Spleen (tissue), 11 donors: ENCODE results near the gene ABCA7. TPM values are rescaled to one million over a fixed set of nuclear protein-coding genes. Genes with fewer than 3 reads are reported as not detected.

ENCODE experiments used
- DNase-seq: peaks from one replicate; pipeline ENCODE4 v3.0.0-alpha.2; 2020
- H3K27ac ChIP-seq, 8 donors: fragments of 200-600 bp; sonication (generic) in 7 of 8; 1 replicate in 4 of 8; 2 replicates in 4 of 8; pipeline versions ENCODE4 v1.5.0 to v1.8.0; 2016 to 2021; ENCODE audit warnings: inconsistent platforms in 4 of 8, mild to moderate bottlenecking in 4 of 8, moderate library complexity in 1 of 8
- H3K27me3 ChIP-seq, 7 donors: fragments of 200-600 bp; sonication (generic) in 6 of 7; replicated peaks in 1 of 7; 1 replicate in 4 of 7; 2 replicates in 3 of 7; pipeline versions ENCODE4 v1.5.0 to v1.8.0; 2016 to 2021; ENCODE audit warnings: inconsistent platforms in 3 of 7, mild to moderate bottlenecking in 1 of 7
- H3K36me3 ChIP-seq, 6 donors: fragments of 200-600 bp; sonication (generic) in 5 of 6; 1 replicate in 4 of 6; 2 replicates in 2 of 6; pipeline versions ENCODE4 v1.5.0 to v1.8.0; 2016 to 2021; ENCODE audit warnings: inconsistent platforms in 2 of 6
- H3K4me1 ChIP-seq, 6 donors: fragments of 200-600 bp; sonication (generic) in 5 of 6; 1 replicate in 3 of 6; 2 replicates in 3 of 6; pipeline versions ENCODE4 v1.5.0 to v1.8.0; 2016 to 2021; ENCODE audit warnings: inconsistent platforms in 3 of 6
- H3K4me3 ChIP-seq, 8 donors: fragments of 200-600 bp; sonication (generic) in 7 of 8; 1 replicate in 4 of 8; 2 replicates in 4 of 8; pipeline versions ENCODE4 v1.5.0 to v1.8.0; 2016 to 2021; ENCODE audit warnings: inconsistent platforms in 4 of 8, mild to moderate bottlenecking in 4 of 8, moderate library complexity in 2 of 8
- H3K9me3 ChIP-seq, 8 donors: fragments of 200-600 bp; sonication (generic) in 7 of 8; 1 replicate in 4 of 8; 2 replicates in 4 of 8; pipeline versions ENCODE4 v1.5.0 to v1.8.0; 2016 to 2021; ENCODE audit warnings: inconsistent platforms in 4 of 8
- CTCF ChIP-seq, 11 experiments: fragments of 200-600 bp in 7 of 11; fragments of 450-650 bp in 4 of 11; sonication (generic) in 4 of 11; IDR thresholded peaks in 8 of 11; conservative IDR thresholded peaks in 3 of 11; 1 replicate in 7 of 11; 2 replicates in 4 of 11; pipeline versions ENCODE4 v1.4.0 to v1.8.0; 2016 to 2021; ENCODE audit warnings: antibody characterized with exemption in 11 of 11, inconsistent platforms in 4 of 11, mild to moderate bottlenecking in 1 of 11
- POLR2A ChIP-seq, 3 donors: fragments of 450-650 bp; IDR thresholded peaks; one replicate each; pipeline ENCODE4 v1.5.1; 2017; ENCODE audit warnings: antibody characterized with exemption in 3 of 3, mild to moderate bottlenecking in 1 of 3
- POLR2AphosphoS5 ChIP-seq, 3 donors: sonication (generic); formaldehyde crosslinking; IDR thresholded peaks; one replicate each; pipeline ENCODE4 v1.5.1; 2017; ENCODE audit warnings: antibody characterized with exemption in 3 of 3
- WGBS, 5 donors: extraction: QIAGEN DNeasy Blood & Tissue Kit in 3 of 5; methylation state at CpG; one replicate each; pipeline versions ENCODE4 v1.1.5 to v1.1.7; 2013 to 2018; 5-methylcytosine and 5-hydroxymethylcytosine counted together
- intact Hi-C: fragments of 100-400 bp; cut with DNase I; formaldehyde crosslinking; loops from one replicate; pipeline ENCODE4 v1.15.0; 2023; ENCODE audit warnings: low total_unique reads
- polyA plus RNA-seq, 3 donors: library from polyadenylated mRNA; stranded (reverse); fragments of 200-250 nt; gene quantifications; one replicate each; pipeline ENCODE4 v1.2.1, GENCODE V29; 2013
- total RNA-seq, 7 donors: library from RNA; depleted of rRNA in 3 of 7; stranded (reverse); fragments of >200 nt in 3 of 7; fragmentation: NEBNext Ultra II Directional in 4 of 7; extraction: Animal tissue kit (Norgen Biotek cat#: 25700) in 4 of 7; gene quantifications; one replicate each; pipeline versions ENCODE4 v1.1.0 to v1.2.1, GENCODE V29; 2016 to 2021
- donor health status: healthy with polysubstance abuse.
- donor health status: DM: no; HTN: no; CAD: no; lungs with moderate emphysema.
- donor health status: DM: no; HTN: no; CAD: no.
- donor health status: Bipolar disorder and iron deficiency.
- donor health status: healthy.
- donor health status: DM: no; HTN: no; CAD: no.
- donor health status: DM: yes; HTN: yes; CAD: no.

ABCA7 gene
- total and polyA plus RNA-seq, 10 donors: 64.6 to 197 (median 102) TPM

- Histone ChIP-seq H3K4me1 (peaks cover 17 to 70% (median 52%) of the 10 kb centered on the region in 6 donors), H3K27ac (no peak overlapping the region), H3K36me3 (peaks cover 3 to 97% (median 85%) of the 10 kb centered on the region in 6 donors), H3K4me3 (no peak overlapping the region), H3K27me3 (no peaks in the 10 kb centered on the region), H3K9me3 (no peaks in the 10 kb centered on the region)
- intact Hi-C loops: loop anchor here (5.0 kb wide), 1 partner anchor 82 kb away; no protein-coding TSS in a partner anchor
- WGBS, 5 donors: 90 to 96% (median 94%) methylated on average over 39 to 54 of the region's 54 CpGs
- DNase-seq: peak; percentile 77
- TF ChIP-seq POLR2A (IDR thresholded peaks at IDR 0.05): no peak
- TF ChIP-seq POLR2AphosphoS5 (IDR thresholded peaks at IDR 0.05): peak; percentile 4 to 62 (median 23)
These were observed 70.1 kb downstream of the ABCA7 start for GRCh38 chr19:1109697-1110671.

GRCh38 chr19:1110809-1111640 lies 71.1 kb downstream of the ABCA7 start:
- H3K27ac ChIP-seq: peak overlapping the region in 4 of 8 donors; percentile 15 to 84 (median 50)
- intact Hi-C loops: loop anchor here (5.0 kb wide), 1 partner anchor 81 kb away; no protein-coding TSS in a partner anchor
- peak; percentile 73 for DNase-seq

GRCh38 chr19:1111641-1112267 lies 71.8 kb downstream of the ABCA7 start:
- H3K4me3 ChIP-seq: no peak overlapping the region
- no peaks in the 10 kb centered on the region for H3K9me3 ChIP-seq
- TF ChIP-seq POLR2AphosphoS5 (IDR thresholded peaks at IDR 0.05) (no peak), POLR2A (IDR thresholded peaks at IDR 0.05) (no peak), CTCF (IDR thresholded peaks at IDR 0.05 in 8 of 11, conservative IDR thresholded peaks at IDR 0.05 in 3 of 11) (no peak)
- peak overlapping the region in 5 of 8 donors; percentile 79 to 85 (median 82) for H3K27ac ChIP-seq
- intact Hi-C loops: loop anchor here (5.0 kb wide), 1 partner anchor 81 kb away; no protein-coding TSS in a partner anchor
- DNase-seq: no peak
- WGBS, 5 donors: 88 to 94% (median 91%) methylated on average over 11 to 18 of the region's 18 CpGs
- no peaks in the 10 kb centered on the region for H3K27me3 ChIP-seq
- H3K36me3 ChIP-seq: peaks cover 10 to 100% (median 94%) of the 10 kb centered on the region in 6 donors
- H3K4me1 ChIP-seq: peaks cover 12 to 69% (median 35%) of the 10 kb centered on the region in 6 donors

More at GRCh38 chr19:1110809-1111640, 71.1 kb downstream of the ABCA7 start:
- H3K9me3 ChIP-seq: no peaks in the 10 kb centered on the region
- TF ChIP-seq POLR2AphosphoS5 (IDR thresholded peaks at IDR 0.05) (peak in 1 of 3 donors; percentile 55), POLR2A (IDR thresholded peaks at IDR 0.05) (no peak)
- no peaks in the 10 kb centered on the region for H3K27me3 ChIP-seq
- H3K36me3 ChIP-seq: peaks cover 5 to 100% (median 94%) of the 10 kb centered on the region in 6 donors
- WGBS, 5 donors: 81 to 89% (median 88%) methylated on average over 13 to 18 of the region's 18 CpGs
- H3K4me1 ChIP-seq: peaks cover 12 to 69% (median 42%) of the 10 kb centered on the region in 6 donors
- no peak overlapping the region for H3K4me3 ChIP-seq

- Histone ChIP-seq H3K9me3 (no peaks in the 10 kb centered on the region), H3K27ac (peak overlapping the region in 7 of 8 donors; percentile 71 to 85 (median 81)), H3K4me1 (peaks cover 12 to 66% (median 28%) of the 10 kb centered on the region in 6 donors), H3K4me3 (no peak overlapping the region), H3K36me3 (peaks cover 10 to 100% (median 94%) of the 10 kb centered on the region in 6 donors), H3K27me3 (no peaks in the 10 kb centered on the region)
- 78 to 90% (median 82%) methylated on average over 42 to 71 of the region's 71 CpGs for WGBS, 5 donors
- intact Hi-C loops: loop anchor here (5.0 kb wide), 1 partner anchor 80 kb away; no protein-coding TSS in a partner anchor
- peak in 2 of 3 donors; percentile 31 to 81 for TF ChIP-seq POLR2AphosphoS5 (IDR thresholded peaks at IDR 0.05)
- TF ChIP-seq CTCF (IDR thresholded peaks at IDR 0.05 in 8 of 11, conservative IDR thresholded peaks at IDR 0.05 in 3 of 11): no peak
- DNase-seq: peak; percentile 80
These were observed 72.5 kb downstream of the ABCA7 start for GRCh38 chr19:1112268-1113029.
